Ascending aorta (tissue), 2 donors: ENCODE results near the gene RNF25. TPM values are rescaled to one million over a fixed set of nuclear protein-coding genes. Genes with fewer than 3 reads are reported as not detected.

Source experiments
- DNase-seq, 2 donors: peaks; one replicate each; pipeline ENCODE4 v3.0.0-alpha.2; 2019; ENCODE audit warnings: low spot score in 2 of 2
- H3K27ac ChIP-seq, 2 donors: fragments of 200-600 bp; sonication (generic); one replicate each; pipeline ENCODE4 v1.5.1; 2016 to 2017; ENCODE audit warnings: mild to moderate bottlenecking in 1 of 2
- H3K27me3 ChIP-seq: fragments of 200-600 bp; sonication (generic); one replicate; pipeline ENCODE4 v1.5.1; 2017
- H3K36me3 ChIP-seq, 2 donors: fragments of 200-600 bp; sonication (generic); one replicate each; pipeline ENCODE4 v1.5.1; 2016
- H3K4me1 ChIP-seq, 2 donors: fragments of 200-600 bp; sonication (generic); one replicate each; pipeline ENCODE4 v1.5.1; 2016 to 2017; ENCODE audit warnings: mild to moderate bottlenecking in 1 of 2
- H3K4me3 ChIP-seq, 2 donors: fragments of 200-600 bp; sonication (generic); one replicate each; pipeline ENCODE4 v1.5.1; 2016 to 2017; ENCODE audit warnings: mild to moderate bottlenecking in 1 of 2
- H3K9me3 ChIP-seq, 2 donors: fragments of 200-600 bp; sonication (generic); one replicate each; pipeline ENCODE4 v1.5.1; 2016
- CTCF ChIP-seq, 3 experiments: fragments of 200-600 bp in 2 of 3; fragments of 450-650 bp in 1 of 3; sonication (generic) in 2 of 3; IDR thresholded peaks; one replicate each; pipeline ENCODE4 v1.5.1; 2016 to 2019; ENCODE audit warnings: antibody characterized with exemption in 3 of 3, mild to moderate bottlenecking in 1 of 3, moderate library complexity in 1 of 3
- intact Hi-C: fragments of 100-400 bp; cut with DNase I; formaldehyde crosslinking; loops from one replicate; pipeline ENCODE4 v1.15.1; 2023
- total RNA-seq: library from RNA; depleted of rRNA; stranded (reverse); fragments of >200 nt; gene quantifications from one replicate; pipeline ENCODE4 v1.1.0, GENCODE V29; 2016

RNF25 gene
- total RNA-seq, 1 donor from 2014 or later: 36.0 TPM

GRCh38 chr2:218622606-218623365 is 49.0 kb downstream of the RNF25 start:
- intact Hi-C loops: no loop called here
- Histone ChIP-seq H3K27me3 (no peaks in the 10 kb centered on the region), H3K4me1 (no peaks in the 10 kb centered on the region), H3K9me3 (no peaks in the 10 kb centered on the region), H3K4me3 (no peak overlapping the region), H3K36me3 (peaks cover 0 to 3% of the 10 kb centered on the region in 2 donors), H3K27ac (no peak overlapping the region)
- TF ChIP-seq CTCF (IDR thresholded peaks at IDR 0.05): no peak
- no peak for DNase-seq

GRCh38 chr2:218621007-218621406 is 50.8 kb downstream of the RNF25 start:
- peaks cover 0 to 3% of the 10 kb centered on the region in 2 donors for H3K36me3 ChIP-seq
- no peak for DNase-seq
- intact Hi-C loops: no loop called here
- H3K27ac ChIP-seq: no peak overlapping the region
- no peak overlapping the region for H3K4me3 ChIP-seq
- TF ChIP-seq CTCF (IDR thresholded peaks at IDR 0.05): no peak
- H3K4me1 ChIP-seq: no peaks in the 10 kb centered on the region
- no peaks in the 10 kb centered on the region for H3K27me3 ChIP-seq
- no peaks in the 10 kb centered on the region for H3K9me3 ChIP-seq

GRCh38 chr2:218618102-218618860 is 53.5 kb downstream of the RNF25 start:
- TF ChIP-seq CTCF (IDR thresholded peaks at IDR 0.05): no peak
- no peak overlapping the region for H3K27ac ChIP-seq
- DNase-seq: no peak
- H3K4me3 ChIP-seq: no peak overlapping the region
- H3K27me3 ChIP-seq: no peaks in the 10 kb centered on the region
- H3K4me1 ChIP-seq: no peaks in the 10 kb centered on the region
- intact Hi-C loops: no loop called here
- no peaks in the 10 kb centered on the region for H3K9me3 ChIP-seq
- no peaks in the 10 kb centered on the region for H3K36me3 ChIP-seq

- no peak overlapping the region for H3K27ac ChIP-seq
- intact Hi-C loops: no loop called here
- no peak overlapping the region for H3K4me3 ChIP-seq
- H3K4me1 ChIP-seq: no peaks in the 10 kb centered on the region
- no peaks in the 10 kb centered on the region for H3K9me3 ChIP-seq
- TF ChIP-seq CTCF (IDR thresholded peaks at IDR 0.05): no peak
- no peaks in the 10 kb centered on the region for H3K36me3 ChIP-seq
- no peak for DNase-seq
- no peaks in the 10 kb centered on the region for H3K27me3 ChIP-seq
Measured at GRCh38 chr2:218615868-218616315, 55.9 kb downstream of the RNF25 start.

Other genes with a start within 250 kb of the RNF25 start
- 11.8 TPM for gene USP37, start 103.7 kb downstream of the RNF25 start, total RNA-seq
- gene CNOT9, start 103.2 kb downstream of the RNF25 start, total RNA-seq: 46.7 TPM
- 1.9 TPM for gene PLCD4, start 64.1 kb downstream of the RNF25 start, total RNA-seq
- gene ZNF142, start 12.4 kb downstream of the RNF25 start, total RNA-seq: 79.7 TPM
- 27.7 TPM for gene BCS1L, start 12.3 kb downstream of the RNF25 start, total RNA-seq
- 17.7 TPM for gene STK36, start 84 bp upstream of the RNF25 start, total RNA-seq
- 93.4 TPM for gene TTLL4, start 38.8 kb upstream of the RNF25 start, total RNA-seq
- gene CYP27A1, start 110.1 kb upstream of the RNF25 start, total RNA-seq: 53.1 TPM
- gene PRKAG3, start 159.8 kb upstream of the RNF25 start, total RNA-seq: not detected
- 1.2 TPM for gene WNT6, start 187.8 kb upstream of the RNF25 start, total RNA-seq
- gene WNT10A, start 208.8 kb upstream of the RNF25 start, total RNA-seq: not detected